Transverse colon (tissue), 4 donors: ENCODE results near the gene SMAD9. TPM values are rescaled to one million over a fixed set of nuclear protein-coding genes. Genes with fewer than 3 reads are reported as not detected.

Experiments
- DNase-seq: peaks from one replicate; pipeline ENCODE4 v3.0.0-alpha.2; 2019
- H3K27ac ChIP-seq, 4 donors: fragments of 200-600 bp; sonication (generic); 2 replicates each; pipeline ENCODE4 v1.5.1; 2016 to 2018; ENCODE audit warnings: inconsistent platforms in 4 of 4
- H3K27me3 ChIP-seq: fragments of 200-600 bp; sonication (generic); 2 replicates; pipeline ENCODE4 v1.5.1; 2017; ENCODE audit warnings: inconsistent platforms
- H3K36me3 ChIP-seq, 4 donors: fragments of 200-600 bp; sonication (generic); 2 replicates each; pipeline ENCODE4 v1.5.1; 2017 to 2019; ENCODE audit warnings: inconsistent platforms in 4 of 4
- H3K4me1 ChIP-seq, 4 donors: fragments of 200-600 bp; sonication (generic); 2 replicates each; pipeline ENCODE4 v1.5.1; 2017 to 2020; ENCODE audit warnings: inconsistent platforms in 4 of 4
- H3K4me3 ChIP-seq, 4 donors: fragments of 200-600 bp; sonication (generic); 1 replicate in 1 of 4; 2 replicates in 3 of 4; pipeline versions ENCODE4 v1.5.1 to v1.6.1; 2017 to 2019; ENCODE audit warnings: inconsistent platforms in 4 of 4
- H3K9me3 ChIP-seq, 2 donors: fragments of 200-600 bp; sonication (generic); 2 replicates each; pipeline ENCODE4 v1.5.1; 2017 to 2019; ENCODE audit warnings: inconsistent platforms in 2 of 2
- CTCF ChIP-seq, 5 experiments: fragments of 200-600 bp in 3 of 5; fragments of 450-650 bp in 2 of 5; sonication (generic) in 3 of 5; IDR thresholded peaks; 1 replicate in 2 of 5; 2 replicates in 3 of 5; pipeline ENCODE4 v1.5.1; 2016 to 2017; ENCODE audit warnings: antibody characterized with exemption in 5 of 5, inconsistent platforms in 3 of 5, mild to moderate bottlenecking in 2 of 5, moderate library complexity in 1 of 5
- EP300 ChIP-seq: sonication (generic); formaldehyde crosslinking; IDR thresholded peaks from one replicate; pipeline ENCODE4 v1.6.1; 2017; ENCODE audit warnings: antibody characterized with exemption, low read depth
- POLR2A ChIP-seq: fragments of 450-650 bp; IDR thresholded peaks from one replicate; pipeline ENCODE4 v1.6.1; 2016; ENCODE audit warnings: antibody characterized with exemption, mild to moderate bottlenecking, moderate library complexity
- POLR2AphosphoS5 ChIP-seq, 3 donors: sonication (generic); formaldehyde crosslinking; IDR thresholded peaks; one replicate each; pipeline ENCODE4 v1.6.1; 2016; ENCODE audit warnings: antibody characterized with exemption in 3 of 3
- WGBS, 2 donors: methylation state at CpG; one replicate each; pipeline ENCODE4 v1.1.5; 2018; ENCODE audit warnings: low coverage in 1 of 2; 5-methylcytosine and 5-hydroxymethylcytosine counted together
- in situ Hi-C, 4 donors: fragments of 200-750 bp; cut with MboI; loops; one replicate each; pipeline versions ENCODE4 v1.15.0 to v1.15.1; 2017; ENCODE audit warnings: low sequenced_read_pairs in 3 of 4, low pct_ligation_motif_present in 1 of 4, low pct_unique_long_range_greater_than_20kb in 1 of 4
- intact Hi-C: fragments of 100-400 bp; cut with DNase I; formaldehyde crosslinking; loops from one replicate; pipeline ENCODE4 v1.15.1; 2023; ENCODE audit warnings: low total_unique reads
- total RNA-seq, 4 donors: library from RNA; depleted of rRNA; stranded (reverse); fragments of >200 nt; gene quantifications; one replicate each; pipeline ENCODE4 v1.1.0, GENCODE V29; 2016

Gene SMAD9
- 10 to 100 TPM in 2 of 4 donors, 1 to 10 TPM in 2; 4.0 to 19.8 (median 9.8) TPM for total RNA-seq

DNA sequence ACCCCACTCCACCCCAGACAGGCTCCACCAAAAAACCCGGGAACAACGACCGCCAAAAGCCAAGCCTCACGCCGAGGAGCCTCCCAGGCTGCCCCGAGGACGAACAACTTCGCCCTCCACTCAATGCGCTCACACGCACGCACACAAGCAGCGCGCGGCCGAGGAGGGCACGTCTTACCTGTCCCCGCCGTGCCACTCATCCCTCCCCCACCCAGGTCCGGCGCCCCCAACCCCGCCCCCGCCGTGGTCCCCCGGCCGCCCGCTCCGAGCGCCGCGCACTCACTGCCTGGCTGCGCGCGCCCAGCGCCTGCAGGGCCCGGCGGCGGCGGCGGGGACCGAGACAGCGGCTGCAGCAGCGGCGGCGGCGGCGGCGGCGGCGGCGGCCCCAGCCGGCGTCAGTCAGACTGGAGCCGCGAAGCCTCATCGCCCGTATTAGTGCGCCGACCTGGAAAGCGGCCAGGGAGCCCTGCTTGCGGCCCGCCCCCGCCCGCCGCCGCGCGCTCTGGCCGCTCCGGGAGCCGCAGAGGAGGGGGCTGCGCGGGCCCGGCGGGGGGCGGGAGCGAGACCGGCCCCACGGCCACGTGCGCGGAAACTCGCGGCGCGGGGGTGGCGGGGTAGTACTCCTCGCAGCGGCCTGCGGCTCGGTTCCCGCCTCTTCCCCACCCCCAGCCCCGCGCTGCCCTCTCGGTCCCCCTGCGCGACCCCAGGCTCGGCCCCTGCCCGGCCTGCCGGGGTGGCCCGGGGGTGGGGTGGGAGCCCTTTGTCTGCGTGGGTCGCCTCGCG lies at the start of gene SMAD9:
SMAD9 (minus strand) TSS at position 406 of the 783 bp plus-strand sequence. CDS start 40,549 bp downstream, outside the sequence.
- peak; percentile 79 for DNase-seq
- in situ Hi-C loops (no loop called here), intact Hi-C loops (no loop called here)
- Histone ChIP-seq H3K27me3 (peaks cover 5% of the 10 kb centered on the region), H3K9me3 (no peaks in the 10 kb centered on the region), H3K27ac (peak within 1 kb of the TSS; percentile 80 to 86 (median 84)), H3K4me3 (peak within 1 kb of the TSS; percentile 47 to 85 (median 68)), H3K36me3 (no peaks in the 10 kb centered on the region), H3K4me1 (peaks cover 7 to 51% (median 33%) of the 10 kb centered on the region in 4 donors)
- 0% methylated on average over 13 of the region's 104 CpGs; no CpG with 5 or more reads in 1 of the 2 donors for WGBS, 2 donors
- no peak for TF ChIP-seq CTCF (IDR thresholded peaks at IDR 0.05)
- TF ChIP-seq POLR2A = no peak
- TF ChIP-seq EP300 = no peak
- TF ChIP-seq POLR2AphosphoS5 (IDR thresholded peaks at IDR 0.05) = no peak

GRCh38 chr13:36966404-36966803 lies 46.4 kb upstream of the SMAD9 start:
- in situ Hi-C loops (loop anchor here in 1 of 4 donors (10.0 kb wide), 1 partner anchor 112 kb away; no protein-coding TSS in a partner anchor), intact Hi-C loops (no loop called here)
- Histone ChIP-seq H3K27ac (no peak overlapping the region), H3K36me3 (peaks cover 0 to 48% (median 19%) of the 10 kb centered on the region in 4 donors), H3K27me3 (no peaks in the 10 kb centered on the region), H3K9me3 (no peaks in the 10 kb centered on the region), H3K4me3 (no peak overlapping the region), H3K4me1 (no peaks in the 10 kb centered on the region)
- TF ChIP-seq POLR2A = no peak
- TF ChIP-seq POLR2AphosphoS5 (IDR thresholded peaks at IDR 0.05) = no peak
- no peak for TF ChIP-seq EP300
- WGBS, 2 donors = 96 to 98% methylated on average over 4 of the region's 4 CpGs
- DNase-seq = no peak

- no peak for DNase-seq
- intact Hi-C loops (no loop called here), in situ Hi-C loops (loop anchor here in 1 of 4 donors (10.0 kb wide), 1 partner anchor 111 kb away; no protein-coding TSS in a partner anchor)
- Histone ChIP-seq H3K9me3 (no peaks in the 10 kb centered on the region), H3K27me3 (no peaks in the 10 kb centered on the region), H3K4me3 (no peak overlapping the region), H3K4me1 (no peaks in the 10 kb centered on the region), H3K27ac (no peak overlapping the region), H3K36me3 (peaks cover 0 to 48% (median 16%) of the 10 kb centered on the region in 4 donors)
- TF ChIP-seq CTCF (IDR thresholded peaks at IDR 0.05) = no peak
- 70 to 71% methylated on average over 2 of the region's 2 CpGs for WGBS, 2 donors
Measured at GRCh38 chr13:36965767-36966166, 45.7 kb upstream of the SMAD9 start.

DNA sequence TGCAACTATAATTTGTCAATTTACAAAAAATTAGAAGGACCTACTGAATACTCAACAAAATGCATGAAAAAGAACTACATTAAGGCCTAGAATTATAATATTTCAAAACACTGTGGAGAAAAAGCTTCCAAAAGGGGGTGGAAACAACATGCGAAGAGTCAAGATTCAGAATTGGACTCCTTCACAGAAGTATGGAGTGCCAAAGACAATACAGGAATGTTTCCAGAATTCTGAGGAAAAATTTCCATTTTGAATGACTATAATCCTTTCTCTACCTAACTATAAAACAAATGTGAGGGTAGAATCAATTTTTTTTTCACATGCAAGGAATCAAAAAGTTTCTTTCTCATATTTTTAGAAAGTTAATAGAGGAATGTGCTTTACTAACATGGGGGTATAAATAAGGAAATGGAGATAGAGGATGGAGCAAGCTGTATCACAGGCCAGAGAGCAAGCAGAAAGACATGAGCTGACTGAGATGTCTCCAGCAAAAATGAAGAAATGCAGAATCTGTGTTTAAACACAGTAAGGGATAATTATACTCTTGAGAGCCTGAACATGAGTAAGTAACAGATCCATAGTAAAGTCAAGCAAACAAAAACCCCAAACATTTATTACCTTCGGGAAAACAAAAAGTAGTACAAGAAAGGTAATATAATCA lies 39.5 kb upstream of the SMAD9 start:
- no peak overlapping the region for H3K27ac ChIP-seq
- TF ChIP-seq CTCF (IDR thresholded peaks at IDR 0.05) (no peak), EP300 (no peak), POLR2A (no peak), POLR2AphosphoS5 (IDR thresholded peaks at IDR 0.05) (no peak)
- no peaks in the 10 kb centered on the region for H3K9me3 ChIP-seq
- in situ Hi-C loops (loop anchor here in 1 of 4 donors (10.0 kb wide), 1 partner anchor 105 kb away; no protein-coding TSS in a partner anchor), intact Hi-C loops (no loop called here)
- peaks cover 0 to 27% (median 7%) of the 10 kb centered on the region in 4 donors for H3K36me3 ChIP-seq
- H3K4me3 ChIP-seq = no peak overlapping the region
- WGBS, 2 donors = 83 to 87% methylated on average over 2 of the region's 2 CpGs
- H3K27me3 ChIP-seq = no peaks in the 10 kb centered on the region
- DNase-seq = no peak
- peaks cover 0 to 3% (median 0%) of the 10 kb centered on the region in 4 donors for H3K4me1 ChIP-seq
